Measurements from ENCODE around the gene WNT9B.

Gene WNT9B, protein sequence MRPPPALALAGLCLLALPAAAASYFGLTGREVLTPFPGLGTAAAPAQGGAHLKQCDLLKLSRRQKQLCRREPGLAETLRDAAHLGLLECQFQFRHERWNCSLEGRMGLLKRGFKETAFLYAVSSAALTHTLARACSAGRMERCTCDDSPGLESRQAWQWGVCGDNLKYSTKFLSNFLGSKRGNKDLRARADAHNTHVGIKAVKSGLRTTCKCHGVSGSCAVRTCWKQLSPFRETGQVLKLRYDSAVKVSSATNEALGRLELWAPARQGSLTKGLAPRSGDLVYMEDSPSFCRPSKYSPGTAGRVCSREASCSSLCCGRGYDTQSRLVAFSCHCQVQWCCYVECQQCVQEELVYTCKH

DNA sequence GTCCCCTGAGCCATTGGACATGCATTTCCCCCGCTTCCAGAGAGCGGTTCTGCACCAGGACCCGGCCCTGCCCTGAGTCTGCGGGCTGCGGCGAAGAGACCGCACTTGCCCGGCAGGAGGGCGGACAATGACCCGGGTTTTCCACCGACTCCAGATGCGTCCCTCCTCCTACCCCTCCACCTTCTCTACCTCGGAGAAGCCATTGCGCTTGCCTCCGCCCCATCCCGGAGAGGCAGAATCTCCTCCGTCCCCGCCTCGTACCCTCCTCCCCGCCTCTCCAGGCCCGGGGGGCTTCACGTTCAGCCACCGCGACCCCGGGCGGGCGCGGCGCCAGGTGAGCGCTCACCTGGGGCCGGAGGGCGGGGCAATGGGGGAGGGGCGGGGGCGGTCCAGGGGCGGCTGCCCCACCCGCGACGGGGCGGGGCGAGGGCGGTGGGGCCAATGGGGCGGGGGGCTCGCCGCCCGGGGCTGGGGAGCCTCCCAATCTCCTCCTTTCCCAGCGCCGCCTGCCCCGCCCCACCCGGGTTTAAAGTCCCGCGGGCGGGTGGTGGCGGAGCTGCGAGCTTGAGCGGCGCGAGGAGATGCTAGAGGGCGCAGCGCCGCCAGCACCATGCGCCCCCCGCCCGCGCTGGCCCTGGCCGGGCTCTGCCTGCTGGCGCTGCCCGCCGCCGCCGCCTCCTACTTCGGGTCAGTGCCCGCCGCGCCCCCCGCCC is at the start of gene WNT9B:
Gene WNT9B (plus strand): TSS at position 555 of the 713 bp plus-strand sequence. CDS start 56 bp downstream, at position 611.
- FAIRE-seq: no peak

DNA sequence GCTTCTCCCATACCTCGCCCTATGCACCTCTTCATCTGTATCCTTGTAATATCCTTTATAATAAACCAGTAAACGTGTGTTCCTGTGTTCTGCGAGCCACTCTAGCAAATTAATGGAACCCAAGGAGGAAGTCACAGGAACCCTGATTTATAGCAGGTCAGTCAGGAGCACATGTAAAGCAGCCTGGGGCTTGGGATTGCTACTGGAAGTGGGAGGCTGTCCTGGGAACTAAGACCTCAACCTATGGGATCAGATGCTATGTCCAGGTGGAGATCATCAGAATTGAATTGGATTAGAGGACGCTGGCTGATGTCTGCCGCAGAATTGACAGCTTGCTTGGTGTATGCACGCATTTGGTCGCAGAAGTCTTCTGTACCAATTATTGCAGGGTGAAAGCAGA is 48.6 kb upstream of the WNT9B start:
- no peak for FAIRE-seq

DNA sequence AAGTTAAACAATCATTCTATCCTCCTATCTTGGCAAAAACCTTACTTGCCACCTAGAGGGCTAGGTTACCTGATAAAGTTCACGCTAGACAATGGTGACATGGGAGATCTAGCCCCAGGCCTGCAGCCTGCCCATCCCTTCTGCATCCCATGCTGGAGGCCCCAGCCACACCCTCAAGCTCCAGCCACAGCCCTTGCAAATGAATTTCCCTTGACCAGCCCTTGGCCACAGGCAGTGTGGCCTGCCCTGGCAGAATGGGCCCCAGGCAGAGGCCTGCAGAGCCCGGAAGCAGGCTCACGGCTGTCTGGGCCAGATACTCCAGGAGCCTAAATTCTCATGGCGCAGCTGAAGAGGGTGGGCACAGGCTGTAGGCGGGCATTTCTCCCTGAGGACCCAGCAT is 47.8 kb upstream of the WNT9B start:
- no peak for FAIRE-seq

DNA sequence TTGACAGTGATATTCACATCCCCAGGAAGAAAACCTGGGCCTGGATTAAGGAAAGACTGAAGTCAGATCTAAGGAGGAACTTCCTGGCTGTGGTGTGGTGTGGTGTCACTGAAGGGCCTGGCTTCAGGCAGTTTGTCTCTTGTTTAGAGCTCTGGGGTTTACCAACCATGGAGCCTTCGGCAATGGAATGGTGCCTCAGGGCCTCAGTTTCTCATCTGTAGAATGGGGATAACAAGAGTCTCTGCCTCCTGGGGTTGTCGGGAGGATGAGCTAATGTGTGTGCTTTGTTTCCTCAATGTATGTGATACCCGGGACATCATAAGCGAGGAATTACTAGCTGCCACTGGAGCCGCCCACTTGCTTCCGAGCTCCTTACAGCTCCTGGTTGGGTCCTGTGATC is 45.6 kb upstream of the WNT9B start:
- FAIRE-seq: no peak

DNA sequence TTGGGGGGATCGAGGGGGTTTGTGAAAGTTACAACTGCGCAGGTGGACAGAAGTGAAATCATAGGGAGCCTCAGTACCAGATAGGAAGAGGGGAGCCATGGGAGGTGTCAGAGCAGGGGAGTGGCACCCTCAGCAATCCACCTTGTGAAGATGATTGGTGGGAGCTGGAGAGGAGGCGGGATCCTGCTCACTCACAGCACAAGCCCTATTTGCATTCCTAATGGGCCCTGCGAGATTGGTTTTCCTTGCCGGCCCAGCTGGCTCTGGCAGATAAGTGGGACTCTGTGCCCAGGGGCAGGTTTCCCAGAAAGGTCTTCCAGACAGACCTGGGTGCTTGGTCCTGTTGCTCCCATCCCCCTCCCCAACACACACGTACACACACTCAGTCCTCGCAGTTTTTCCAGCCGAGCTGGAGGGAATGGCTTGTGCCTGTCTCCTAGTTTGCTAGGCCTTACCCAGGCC is 42.2 kb upstream of the WNT9B start:
- no peak for FAIRE-seq

DNA sequence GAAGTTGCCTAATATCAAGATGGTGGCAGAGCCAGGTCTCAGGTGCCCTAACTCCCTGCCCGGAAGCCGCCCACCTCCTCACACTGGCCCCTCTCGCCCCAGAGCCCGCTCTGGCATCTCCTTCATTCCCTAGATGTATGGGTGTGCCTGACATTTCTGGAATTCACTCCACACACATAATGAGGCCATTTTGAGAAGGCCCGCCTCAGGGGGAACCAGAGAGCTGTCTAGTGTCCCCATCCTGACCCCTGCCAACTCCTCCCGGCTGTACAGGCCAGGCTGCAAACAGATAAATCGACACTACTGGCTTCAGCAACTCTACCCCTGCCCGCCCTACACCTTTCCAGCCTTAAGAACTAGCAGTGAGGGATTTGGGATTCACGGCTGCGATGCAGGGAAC is 40.5 kb upstream of the WNT9B start:
- no peak for FAIRE-seq

DNA sequence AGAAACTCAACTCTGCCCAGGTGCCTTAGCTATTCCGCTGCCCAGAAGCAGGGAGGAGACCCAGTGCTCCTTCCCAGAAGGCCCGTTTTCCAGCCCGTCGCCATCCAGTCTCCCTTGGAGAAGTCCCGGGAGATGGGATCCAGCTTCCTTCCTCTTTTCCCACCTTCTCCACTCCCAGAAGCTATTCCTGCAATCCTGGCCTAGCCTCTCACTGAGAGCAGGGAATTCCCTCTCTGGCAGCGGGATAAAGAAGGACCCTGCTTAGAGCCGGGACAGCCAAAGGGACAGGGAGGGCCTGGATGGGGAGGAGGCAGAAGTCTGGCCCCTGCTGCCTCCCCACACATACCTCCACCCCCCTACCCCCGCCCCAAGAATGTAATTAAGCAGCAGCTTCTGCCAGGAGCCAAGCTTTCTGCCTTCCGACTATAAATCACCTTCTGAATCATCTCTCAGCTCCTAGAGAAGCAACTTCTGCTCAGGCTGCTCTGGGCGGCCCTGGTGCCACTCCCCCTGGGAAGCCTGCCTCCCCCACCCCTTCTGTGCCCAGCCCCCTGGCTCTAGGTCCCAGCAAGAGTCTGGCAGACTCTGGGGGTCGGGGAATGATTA is 39.3 kb upstream of the WNT9B start:
- FAIRE-seq: no peak

DNA sequence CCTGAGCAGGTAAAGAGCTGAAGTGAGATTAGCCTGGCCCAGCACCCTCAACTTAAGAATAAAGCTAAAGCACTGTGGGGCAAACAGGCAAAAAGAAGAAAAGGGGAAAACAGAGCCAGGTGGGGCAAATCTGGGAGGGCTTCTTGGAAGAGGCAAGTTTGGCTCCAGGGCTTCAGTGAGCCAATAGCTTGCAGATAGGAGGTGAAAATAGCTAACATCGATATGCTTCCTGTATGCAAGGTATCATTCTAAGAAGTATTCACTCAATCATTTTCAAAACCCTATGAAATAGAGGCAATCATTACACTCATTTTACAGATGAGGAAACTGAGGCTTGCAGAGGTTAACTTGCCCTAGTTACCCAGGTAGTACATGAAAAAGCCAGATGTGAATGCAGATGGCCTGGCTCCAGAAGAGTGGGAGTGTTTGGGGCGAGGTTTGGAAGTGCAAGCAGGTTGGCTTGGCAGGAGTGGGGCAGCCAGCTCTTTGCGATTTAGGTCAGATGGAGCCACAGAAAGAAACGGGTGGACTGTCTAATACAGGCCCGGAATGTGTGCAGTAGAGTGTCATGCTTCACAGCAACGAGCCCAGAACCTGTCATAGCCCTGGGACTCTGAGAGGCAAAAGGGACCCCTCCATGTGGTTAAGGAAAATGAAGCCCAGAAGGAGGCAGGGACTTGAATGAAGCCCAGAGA is 38.6 kb upstream of the WNT9B start:
- no peak for FAIRE-seq

DNA sequence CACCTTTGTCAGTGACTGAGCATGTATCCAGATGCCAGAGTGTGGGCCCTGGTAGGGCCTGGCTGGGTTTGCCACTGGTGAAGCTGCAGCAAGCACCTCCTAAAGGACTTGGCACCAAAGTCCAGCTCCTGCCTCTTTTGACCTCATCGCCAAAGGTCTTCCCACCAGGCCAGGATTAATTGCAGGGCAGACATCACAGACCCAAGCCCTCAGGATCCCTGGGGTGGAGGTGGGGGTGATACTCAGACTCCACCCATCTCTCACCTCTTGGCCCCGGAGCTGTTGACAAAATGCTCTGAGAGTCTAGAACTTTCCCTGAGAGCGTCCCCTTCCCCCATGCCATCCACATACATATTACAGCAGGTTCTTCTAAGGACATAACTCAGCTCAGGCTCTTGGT is 37.5 kb upstream of the WNT9B start:
- FAIRE-seq: no peak

DNA sequence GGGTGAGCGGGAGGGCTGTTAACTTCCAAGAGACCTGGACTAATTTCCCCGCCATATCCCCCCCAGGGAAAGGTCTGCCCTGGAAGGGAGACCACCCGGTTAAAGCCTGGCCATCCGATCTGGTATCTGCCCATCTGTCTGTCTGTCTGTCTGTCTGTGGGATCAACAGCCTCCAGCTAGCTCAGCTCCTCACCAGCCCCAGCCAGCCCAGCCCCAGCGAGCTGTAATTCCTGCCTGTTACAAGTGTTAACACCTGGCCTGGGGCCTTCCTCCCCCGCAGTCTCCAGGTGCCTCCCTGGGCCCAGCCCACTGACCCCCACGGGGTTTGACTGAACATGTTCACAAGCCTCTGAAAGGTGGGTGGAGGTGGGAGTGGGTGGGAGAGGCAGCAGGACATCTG is 36.9 kb upstream of the WNT9B start:
- no peak for FAIRE-seq

DNA sequence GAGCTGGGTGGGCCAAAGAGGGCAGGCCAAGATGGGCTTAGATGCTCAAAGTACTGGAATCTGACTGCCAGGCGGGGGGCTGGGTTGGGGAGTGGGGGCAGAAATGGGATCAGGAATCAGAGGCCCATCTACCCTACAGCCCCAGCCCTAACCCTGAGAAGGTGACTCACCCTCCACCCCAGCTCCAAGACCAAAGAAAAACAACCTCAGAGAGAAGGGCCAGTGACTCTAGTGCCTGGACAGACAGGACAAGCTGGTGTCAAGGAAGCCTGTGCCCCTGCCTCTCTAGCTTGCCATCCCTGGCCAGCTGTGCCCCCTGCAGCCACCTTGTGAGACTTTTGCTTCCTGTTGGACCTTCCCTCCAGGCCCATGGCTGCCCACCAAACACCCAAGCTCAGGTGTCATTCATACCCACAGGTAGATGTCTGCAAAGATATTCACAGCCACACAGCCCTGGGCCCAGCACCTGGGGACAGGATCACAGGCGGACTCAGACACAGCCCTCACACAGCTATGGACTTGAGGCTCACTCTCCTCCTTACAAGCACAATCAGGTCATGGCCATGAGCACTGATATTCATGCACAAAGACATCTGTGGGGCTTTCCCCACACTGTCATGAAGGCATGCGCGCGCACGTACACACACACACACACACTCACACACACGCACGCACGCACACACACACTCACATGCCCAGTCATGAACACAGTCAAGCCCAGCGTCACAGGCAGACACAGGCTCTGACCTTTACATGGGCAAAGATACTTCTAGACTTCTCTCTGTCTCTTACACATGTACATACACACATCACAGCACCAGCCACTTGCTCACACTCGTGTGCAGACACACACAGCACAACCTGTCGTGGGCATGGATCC is 35.7 kb upstream of the WNT9B start:
- FAIRE-seq: no peak

DNA sequence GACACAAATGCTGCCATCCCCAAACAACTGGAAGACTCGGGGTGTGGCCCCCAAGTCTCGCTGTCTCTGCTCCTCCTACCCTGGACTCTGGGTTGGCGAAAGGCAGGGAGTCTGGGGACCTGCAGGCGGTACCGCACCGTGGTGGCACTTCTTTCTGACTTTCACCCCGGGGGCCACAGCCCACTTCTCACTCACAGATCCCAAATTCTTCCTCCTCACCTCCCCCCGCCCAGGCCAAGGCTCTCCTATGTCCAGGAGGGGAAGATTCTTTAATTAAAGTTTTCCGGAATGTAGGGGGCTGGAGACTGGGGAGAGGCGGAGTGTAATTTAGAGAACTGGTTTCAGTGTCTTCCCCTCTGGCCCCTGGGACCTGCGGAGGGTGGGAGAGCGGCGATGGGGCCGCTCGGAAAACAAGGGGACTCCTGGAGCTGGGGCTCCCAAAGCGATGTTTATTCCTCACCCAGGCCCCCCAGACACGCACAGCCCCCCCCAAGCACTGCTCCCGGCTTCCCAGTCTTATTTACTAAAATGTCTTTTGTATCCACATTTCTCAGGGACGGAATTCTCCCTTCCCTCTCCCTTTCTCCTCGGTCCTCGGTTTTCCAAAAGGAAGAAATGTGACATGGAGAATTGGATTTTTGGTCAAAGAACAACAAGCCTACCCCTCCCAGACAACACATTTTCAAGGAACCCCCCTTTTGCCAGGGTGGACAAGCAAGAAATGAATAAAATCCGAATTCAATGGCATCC is 34.1 kb upstream of the WNT9B start:
- FAIRE-seq: no peak

DNA sequence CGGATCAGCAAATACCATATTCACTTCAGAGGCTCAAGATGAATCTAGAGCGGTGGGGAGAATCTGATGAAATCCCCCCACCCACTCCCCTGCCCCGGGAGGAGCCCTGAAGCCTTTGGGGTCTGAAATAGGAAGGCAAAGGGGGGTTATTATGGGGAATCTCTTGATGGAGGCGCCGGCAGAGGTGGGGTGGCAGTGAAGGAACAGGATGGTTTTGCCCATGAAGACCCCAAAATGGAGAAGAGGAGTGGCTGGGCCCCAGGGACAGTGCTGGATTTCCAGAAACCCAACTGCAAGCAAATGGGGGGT is 33.5 kb upstream of the WNT9B start:
- FAIRE-seq: no peak

DNA sequence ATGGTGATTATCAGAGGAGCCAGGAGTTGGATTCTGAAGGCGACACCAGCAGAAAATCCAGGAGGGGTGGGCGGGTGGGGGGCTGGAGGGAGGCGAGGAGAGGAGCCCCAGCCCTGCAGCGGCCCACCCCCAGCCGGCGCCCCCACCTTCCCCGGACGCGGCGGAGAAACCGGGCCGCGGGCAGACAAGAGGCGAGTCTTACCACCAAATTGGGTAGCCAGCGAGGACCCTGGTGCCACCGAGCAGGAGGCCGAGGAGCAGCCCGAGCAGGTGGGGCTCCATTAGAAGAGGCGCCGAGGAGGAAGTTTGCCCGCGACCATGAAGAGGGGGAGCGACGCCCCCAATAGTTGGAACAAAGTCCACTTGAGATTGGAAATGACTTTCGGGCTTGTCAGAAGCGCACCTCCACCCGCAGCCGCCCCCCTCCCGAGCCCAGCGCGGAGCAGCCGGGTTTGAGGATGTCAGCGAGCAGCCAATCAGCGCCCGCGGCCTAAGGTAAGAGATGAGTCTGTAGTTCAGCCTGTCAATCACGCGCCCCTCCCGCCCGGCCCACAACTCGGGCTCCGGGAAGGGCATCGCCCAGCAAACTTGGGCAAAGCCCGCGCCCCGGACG is 33.0 kb upstream of the WNT9B start, which contains the start of gene WNT3:
Gene WNT3 (minus strand): TSS at position 377 of the 613 bp plus-strand sequence. CDS start 95 bp downstream, at position 282.
- FAIRE-seq: no peak

DNA sequence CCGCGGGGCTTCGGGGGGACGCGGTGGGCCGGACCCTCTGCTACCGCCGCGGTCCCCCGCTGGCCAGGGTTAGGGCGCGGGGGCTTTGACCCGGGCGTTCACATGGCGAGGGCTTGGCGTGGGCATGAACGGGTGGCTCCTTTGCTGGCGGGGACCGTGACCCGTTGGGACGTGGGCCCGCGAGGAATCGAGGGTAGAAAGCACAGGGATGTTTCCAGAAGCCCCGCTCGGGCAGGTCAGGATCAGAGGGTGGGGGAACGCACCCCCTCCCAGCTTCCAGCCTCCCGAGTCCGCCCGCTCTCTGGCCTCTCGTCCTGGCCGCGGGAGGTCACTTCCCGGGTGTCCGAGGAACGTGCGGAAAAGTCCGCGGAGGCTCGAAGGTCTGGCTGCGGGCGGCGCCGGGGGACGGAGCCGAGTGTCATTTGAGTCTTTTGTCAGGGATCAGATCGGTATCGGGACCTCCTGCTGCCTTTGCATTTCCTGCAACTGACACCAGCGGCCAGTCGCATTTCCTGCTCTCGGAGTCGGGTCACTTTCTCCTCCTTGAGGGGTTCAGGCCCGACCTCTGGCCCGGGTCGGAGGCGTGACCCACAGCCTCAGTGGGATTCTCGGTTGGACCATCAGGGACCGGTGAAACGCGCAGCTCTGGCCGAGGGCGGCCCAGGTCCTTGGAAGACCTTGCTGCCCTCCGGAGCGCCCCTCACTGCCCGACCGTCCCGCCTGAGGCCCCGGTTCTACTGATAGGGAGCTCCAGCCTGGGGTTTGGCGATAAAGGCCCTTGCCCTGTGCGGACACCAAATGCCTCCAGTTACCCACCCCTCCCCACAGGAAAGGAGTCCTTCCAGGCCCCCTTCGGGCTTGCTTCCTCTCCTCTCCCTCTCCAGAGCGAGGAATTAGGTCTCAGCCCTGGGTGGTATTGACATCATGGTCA is 32.2 kb upstream of the WNT9B start:
- FAIRE-seq: no peak

DNA sequence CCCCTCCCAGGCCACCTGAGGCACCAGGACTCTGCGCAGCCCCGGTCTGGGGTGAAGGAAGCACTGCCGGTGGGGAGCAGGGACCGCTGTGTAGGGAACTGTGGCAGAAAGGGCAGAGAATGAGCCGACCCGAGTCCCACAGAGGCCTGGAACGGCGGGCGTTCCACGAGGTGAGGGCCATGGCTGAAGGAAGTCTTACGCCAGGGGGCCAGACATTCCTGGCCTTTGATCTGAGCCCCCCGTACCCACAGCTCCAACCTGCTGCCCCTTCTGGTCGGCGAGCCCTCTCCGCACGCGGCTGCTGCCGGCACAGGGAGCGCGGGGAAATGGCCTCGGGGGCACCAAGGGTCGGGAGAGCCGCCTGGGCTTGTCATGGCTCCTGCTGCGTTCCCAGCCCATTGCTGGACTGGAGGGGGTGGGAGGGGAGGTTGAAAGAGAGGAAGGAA is 31.5 kb upstream of the WNT9B start:
- no peak for FAIRE-seq

DNA sequence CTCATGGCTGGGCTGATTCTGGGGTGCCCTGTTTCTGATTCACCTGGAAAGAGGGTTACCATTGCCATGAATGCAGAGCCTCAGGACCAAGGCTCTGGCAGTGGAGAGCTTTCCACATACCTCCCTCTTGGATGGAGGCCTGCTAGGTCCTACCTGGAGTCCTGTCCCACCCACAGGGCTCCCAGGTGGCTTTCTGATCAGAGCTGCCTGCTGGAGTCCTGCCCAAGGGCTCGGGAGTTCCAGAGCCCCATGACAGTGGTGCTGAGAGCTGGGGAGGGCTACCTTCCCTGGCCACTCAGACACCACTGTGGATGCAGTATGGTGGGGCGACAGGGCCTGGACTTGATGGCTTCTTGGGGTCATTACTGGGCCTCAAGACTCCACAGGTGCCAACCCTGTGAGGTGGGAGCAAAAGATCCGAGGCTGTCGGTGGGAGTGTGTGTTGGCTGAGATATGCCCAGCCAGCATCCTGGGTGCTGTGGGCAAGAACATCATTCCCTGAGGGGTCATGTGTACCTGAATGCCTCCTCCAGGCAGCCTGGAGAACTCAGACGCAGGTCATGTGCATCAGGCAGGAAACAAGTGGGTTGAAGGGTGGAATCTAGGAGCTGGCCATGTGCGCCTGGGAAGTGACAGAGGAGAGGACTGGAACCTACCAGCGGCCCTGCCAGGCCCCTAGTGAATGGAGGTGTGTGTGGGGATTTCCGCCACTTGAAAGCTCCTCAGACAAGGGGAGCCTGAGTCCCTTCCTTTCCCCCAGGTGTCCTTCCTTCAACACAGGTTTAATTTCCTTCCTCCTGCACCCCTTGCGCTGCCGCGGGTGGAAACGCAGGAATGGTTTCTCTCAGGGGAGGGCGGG is 30.6 kb upstream of the WNT9B start:
- no peak for FAIRE-seq

DNA sequence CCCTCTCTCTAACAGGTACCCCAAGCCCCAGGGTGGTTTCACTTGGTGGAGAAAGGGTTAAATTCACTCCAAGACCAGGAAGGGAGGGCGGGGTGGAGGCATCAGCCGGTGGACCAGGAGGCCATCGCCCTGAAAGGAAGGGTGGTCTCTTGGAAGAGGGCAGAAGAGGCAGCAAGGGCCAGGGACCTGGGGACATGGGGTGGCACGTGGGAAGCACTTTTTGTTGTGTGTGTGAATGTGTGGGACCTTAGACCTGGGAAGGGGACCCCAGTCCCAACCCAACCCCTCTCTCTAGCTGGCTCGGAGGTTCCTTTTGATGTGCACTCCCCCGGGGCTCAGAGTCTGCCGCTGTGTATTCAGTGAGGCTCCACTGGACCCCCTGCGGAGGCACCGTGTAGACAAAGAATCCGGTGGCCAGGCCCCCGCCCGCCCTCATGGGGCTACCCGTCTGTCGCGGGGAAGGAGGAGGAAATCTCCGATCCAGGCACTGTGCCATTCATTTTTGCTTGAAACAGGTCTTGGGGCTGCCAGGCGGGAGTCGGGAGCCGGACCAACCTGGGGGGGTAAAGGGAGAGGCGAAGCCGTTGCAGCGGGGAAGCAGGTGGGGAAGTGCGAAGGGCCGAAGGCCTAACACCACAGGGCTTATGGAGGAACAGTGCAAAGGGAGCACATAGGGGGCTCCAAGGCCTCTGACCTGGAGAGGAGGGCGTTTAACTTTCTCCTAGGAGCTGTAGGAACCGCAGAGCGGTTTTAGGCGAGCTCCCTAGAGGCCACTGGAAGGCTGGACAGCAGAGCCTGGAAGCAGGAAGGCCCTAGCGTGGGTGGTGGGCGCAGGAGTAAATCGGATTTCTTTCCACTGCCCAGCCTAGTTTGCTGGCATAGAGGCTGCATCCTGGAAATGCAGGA is 29.6 kb upstream of the WNT9B start:
- FAIRE-seq: no peak
